Activated B cell treated with CpG ODN at 0.5 μM for 24 hours (primary cell): ENCODE results near the gene VILL. TPM values are rescaled to one million over a fixed set of nuclear protein-coding genes. Genes with fewer than 3 reads are reported as not detected.
"Not testable (repeated sequence)": the region's sequence is repeated elsewhere in the genome, so short reads cannot be mapped to it uniquely, and the experiment has no call there.

Experiments
- ATAC-seq: fragments of 200-7000 bp; cut with Tn5 transposase; one replicate; pipeline ENCODE4 v1.10.0; 2021; ENCODE audit warnings: low read depth, mild to moderate bottlenecking, moderate library complexity
- CTCF ChIA-PET: fragments of 350-600 bp; sonication (Branson Sonifier 250); formaldehyde crosslinking; loops from one replicate; lab custom pipeline; 2021; ENCODE audit warnings: antibody characterized with exemption; lab: Charles Lee
- POLR2A ChIA-PET: fragments of 350-600 bp; sonication (Branson Sonifier 250); formaldehyde crosslinking; loops from one replicate; lab custom pipeline; 2021; ENCODE audit warnings: antibody characterized with exemption; lab: Charles Lee
- DNase-seq: peaks from one replicate; pipeline ENCODE4 v3.0.0; 2022
- H3K27ac Mint-ChIP-seq: one replicate; pipeline ENCODE4 v1.8.0; 2020; ENCODE audit warnings: mixed read lengths
- H3K27me3 Mint-ChIP-seq: one replicate; pipeline ENCODE4 v1.8.0; 2021; ENCODE audit warnings: mixed read lengths
- H3K36me3 Mint-ChIP-seq: one replicate; pipeline ENCODE4 v1.8.0; 2021; ENCODE audit warnings: low read depth, mixed read lengths
- H3K4me1 Mint-ChIP-seq: one replicate; pipeline ENCODE4 v1.8.0; 2021; ENCODE audit warnings: mixed read lengths
- H3K4me3 Mint-ChIP-seq: one replicate; pipeline ENCODE4 v1.8.0; 2020; ENCODE audit warnings: mild to moderate bottlenecking, mixed read lengths
- H3K9me3 Mint-ChIP-seq: one replicate; pipeline ENCODE4 v1.8.0; 2020; ENCODE audit warnings: mixed read lengths
- CTCF ChIP-seq: fragments of 200-600 bp; IDR thresholded peaks from one replicate; pipeline ENCODE4 v1.8.0; 2022; ENCODE audit warnings: antibody characterized with exemption, mild to moderate bottlenecking
- intact Hi-C: fragments of 100-400 bp; cut with micrococcal nuclease; formaldehyde crosslinking; loops from one replicate; pipeline ENCODE4 v1.15.1; 2024
- total RNA-seq: library from RNA; stranded (reverse); gene quantifications from 2 replicates; pipeline ENCODE4 v1.2.3, GENCODE V29; 2022

The VILL gene
- total RNA-seq, 1 donor from 2014 or later, result 21.6 TPM

DNA sequence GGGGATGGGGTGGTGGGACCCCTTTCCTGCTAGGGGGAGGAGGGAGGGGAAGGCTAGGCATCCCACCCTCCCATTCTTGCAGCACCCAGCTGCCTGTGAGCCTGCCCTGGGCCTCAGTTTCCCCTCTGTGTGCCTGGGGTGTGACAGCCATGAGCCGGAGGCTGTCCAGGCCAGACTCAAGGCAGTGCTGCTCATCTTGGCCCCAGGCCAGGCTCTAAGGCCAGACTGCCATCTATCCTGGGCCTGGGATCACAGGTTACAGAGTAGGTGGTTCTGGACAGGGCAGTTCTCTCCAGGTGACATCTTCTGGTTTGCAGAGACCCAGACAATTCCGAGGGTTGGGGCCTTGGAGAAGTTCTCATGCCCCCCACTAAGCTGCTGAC lies 3.3 kb upstream of the VILL start:
- Mint-ChIP-seq H3K9me3 (no peaks in the 10 kb centered on the region), H3K36me3 (no peaks in the 10 kb centered on the region), H3K4me1 (no peaks in the 10 kb centered on the region), H3K27ac (no peak overlapping the region), H3K4me3 (no peak overlapping the region), H3K27me3 (no peaks in the 10 kb centered on the region)
- ATAC-seq (no peak), DNase-seq (no peak)
- no peak for TF ChIP-seq CTCF
- POLR2A ChIA-PET, result no interaction called here
- intact Hi-C loops, result no loop called here
- CTCF ChIA-PET, result no interaction called here

GRCh38 chr3:37987751-37988179 lies 2.8 kb upstream of the VILL start:
- CTCF ChIA-PET, result no interaction called here
- no peak overlapping the region for H3K4me3 Mint-ChIP-seq
- no peak overlapping the region for H3K27ac Mint-ChIP-seq

DNA sequence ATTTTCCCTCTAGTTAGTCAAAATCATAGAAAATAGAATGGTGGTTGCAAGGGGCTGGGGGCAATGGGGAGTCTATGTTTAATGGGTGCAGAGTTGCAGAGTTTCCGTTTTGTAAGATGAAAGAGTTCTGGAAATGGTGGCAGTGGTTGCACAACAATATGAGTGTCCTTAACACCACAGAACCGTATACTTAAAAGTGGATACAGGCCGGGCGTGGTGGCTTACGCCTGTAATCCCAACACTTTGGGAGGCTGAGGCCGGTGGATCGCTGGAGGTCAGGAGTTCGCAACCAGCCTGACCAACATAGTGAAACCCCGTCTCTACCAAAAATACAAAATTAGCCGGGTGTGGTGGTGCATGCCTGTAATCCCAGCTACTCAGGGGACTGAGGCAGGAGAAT lies 2.2 kb upstream of the VILL start:
- H3K4me1 Mint-ChIP-seq, H3K36me3 Mint-ChIP-seq, POLR2A ChIA-PET, H3K9me3 Mint-ChIP-seq, H3K4me3 Mint-ChIP-seq, intact Hi-C loops, H3K27me3 Mint-ChIP-seq, ATAC-seq, DNase-seq, CTCF ChIA-PET, H3K27ac Mint-ChIP-seq: not testable (repeated sequence)

More at GRCh38 chr3:37987751-37988179, 2.8 kb upstream of the VILL start:
- DNase-seq (no peak), ATAC-seq (no peak)
- no peaks in the 10 kb centered on the region for H3K36me3 Mint-ChIP-seq
- POLR2A ChIA-PET, result no interaction called here
- no peaks in the 10 kb centered on the region for H3K4me1 Mint-ChIP-seq
- intact Hi-C loops, result no loop called here
- H3K27me3 Mint-ChIP-seq, result no peaks in the 10 kb centered on the region
- no peak for TF ChIP-seq CTCF
- no peaks in the 10 kb centered on the region for H3K9me3 Mint-ChIP-seq

GRCh38 chr3:37988931-37989525 lies 1.6 kb upstream of the VILL start:
- no peaks in the 10 kb centered on the region for H3K9me3 Mint-ChIP-seq
- ATAC-seq (no peak), DNase-seq (no peak)
- H3K4me3 Mint-ChIP-seq, result no peak overlapping the region
- peaks cover 1% of the 10 kb centered on the region for H3K36me3 Mint-ChIP-seq
- ChIA-PET CTCF (no interaction called here), POLR2A (no interaction called here)
- peaks cover 12% of the 10 kb centered on the region for H3K4me1 Mint-ChIP-seq
- no peak for TF ChIP-seq CTCF
- no peak overlapping the region for H3K27ac Mint-ChIP-seq
- H3K27me3 Mint-ChIP-seq, result no peaks in the 10 kb centered on the region
- intact Hi-C loops, result no loop called here

- no peak for TF ChIP-seq CTCF
- ATAC-seq (no peak), DNase-seq (no peak)
- H3K9me3 Mint-ChIP-seq, result no peaks in the 10 kb centered on the region
- H3K27ac Mint-ChIP-seq, result no peak overlapping the region
- no peak overlapping the region for H3K4me3 Mint-ChIP-seq
- peaks cover 21% of the 10 kb centered on the region for H3K4me1 Mint-ChIP-seq
- ChIA-PET CTCF (no interaction called here), POLR2A (no interaction called here)
- H3K27me3 Mint-ChIP-seq, result no peaks in the 10 kb centered on the region
- intact Hi-C loops, result no loop called here
- peaks cover 6% of the 10 kb centered on the region for H3K36me3 Mint-ChIP-seq
Measured at GRCh38 chr3:37989821-37990480, 635 bp upstream of the VILL start.
